ENCODE data around the gene ZNF354B.

GRCh38 chr5:178899289-178899688 is 39.5 kb downstream of the ZNF354B start:
- TF ChIP-seq CTCF (IDR thresholded peaks at IDR 0.05) (no peak), EP300 (IDR thresholded peaks at IDR 0.05) (no peak), POLR2A (IDR thresholded peaks at IDR 0.05) (no peak)
